ENCODE data around the gene NTRK2. TPM values are rescaled to one million over a fixed set of nuclear protein-coding genes. Genes with fewer than 3 reads are reported as not detected.

Gene NTRK2
- total and polyA plus RNA-seq, 10 of the 15 experiments (the other 5 are each of a cell fraction or from before 2014, with no cell fraction given) = 0.42 to 4.6 (median 0.65) TPM

- TF ChIP-seq SMC3 (IDR thresholded peaks at IDR 0.05; ENCODE audit: borderline replicate concordance, low read length) (no peak), CBFB (IDR thresholded peaks at IDR 0.05; ENCODE audit: low read depth) (no peak), RAD21 (IDR thresholded peaks at IDR 0.05; ENCODE audit: insufficient read depth, low read depth, low read length) (no peak), ZNF24 (IDR thresholded peaks at IDR 0.05) (no peak), BCL3 (IDR thresholded peaks at IDR 0.05; ENCODE audit: borderline replicate concordance, insufficient read depth, low read depth, low read length, poor library complexity, severe bottlenecking) (no peak)
Observed at GRCh38 chr9:84999788-85000187, 330.3 kb downstream of the NTRK2 start (continued).

- Histone ChIP-seq H4K20me1 (ENCODE audit: control insufficient read depth, insufficient read depth) (no peaks in the 10 kb centered on the region), H3K79me2 (ENCODE audit: control insufficient read depth, insufficient read depth, low read length) (no peaks in the 10 kb centered on the region), H3K4me3 (no peak overlapping the region), H3K27ac (ENCODE audit: control insufficient read depth, insufficient read depth) (no peak overlapping the region), H3K9me3 (replicated peaks; ENCODE audit: control insufficient read depth, insufficient read depth, low read length) (no peaks in the 10 kb centered on the region; the same call in 1 of the 3 replicates), H3K36me3 (ENCODE audit: control insufficient read depth in 2 of 2, insufficient read depth in 2 of 2, low read length in 1 of 2) (no peaks in the 10 kb centered on the region), H3K4me1 (ENCODE audit: control insufficient read depth, insufficient read depth, low read length) (no peaks in the 10 kb centered on the region; the same call in 1 of the 2 replicates), H2AFZ (ENCODE audit: control insufficient read depth, low read depth, low read length) (no peak overlapping the region), H3K4me2 (ENCODE audit: control insufficient read depth, insufficient read depth) (no peak overlapping the region), H3K9ac (ENCODE audit: control insufficient read depth, insufficient read depth, low read length) (no peak overlapping the region), H3K27me3 (replicated peaks in 1 of 2; ENCODE audit: control insufficient read depth in 2 of 2, insufficient read depth in 2 of 2, low read length in 1 of 2) (no peaks in the 10 kb centered on the region)
- RAD21 ChIA-PET (ENCODE audit: unreplicated experiment) = no interaction called here
- DNase-seq (ENCODE audit: low read depth, low spot score) (no peak), ATAC-seq (no peak), FAIRE-seq (no peak)
- CTCF ChIA-PET = no interaction called here
- SMC1A ChIA-PET (ENCODE audit: uncharacterized antibody, unreplicated experiment) = no interaction called here
- POLR2A ChIA-PET = no interaction called here
- TF ChIP-seq ELK1 (IDR thresholded peaks at IDR 0.05; ENCODE audit: low read depth, low read length) (no peak), POU2F2 (IDR thresholded peaks at IDR 0.05; ENCODE audit: borderline replicate concordance, low read depth, low read length) (no peak), HDGF (IDR thresholded peaks at IDR 0.05) (no peak)
- WGBS (ENCODE audit: insufficient coverage, insufficient replicate concordance, low lambda C conversion rate, missing lambda C conversion rate) = 50% methylated on average over 1 of the region's 1 CpG
- BruUV-seq (replicated peaks) = no TSS peak
- in situ Hi-C loops (cut with MboI) = no loop called here
- intact Hi-C loops (cut with micrococcal nuclease; ENCODE audit: unreplicated experiment) = no loop called here
Observed at GRCh38 chr9:85001925-85002324, 332.4 kb downstream of the NTRK2 start.
